Activated CD8-positive, alpha-beta memory T cell treated with anti-CD3 and anti-CD28 coated beads, Interleukin-2, amount 50 U/mL, for 48 hours (primary cell): ENCODE results near the gene CASZ1.

Source experiments
- DNase-seq: peaks from one replicate; pipeline ENCODE4 v3.0.0-alpha.2; 2020

The CASZ1 gene

DNA sequence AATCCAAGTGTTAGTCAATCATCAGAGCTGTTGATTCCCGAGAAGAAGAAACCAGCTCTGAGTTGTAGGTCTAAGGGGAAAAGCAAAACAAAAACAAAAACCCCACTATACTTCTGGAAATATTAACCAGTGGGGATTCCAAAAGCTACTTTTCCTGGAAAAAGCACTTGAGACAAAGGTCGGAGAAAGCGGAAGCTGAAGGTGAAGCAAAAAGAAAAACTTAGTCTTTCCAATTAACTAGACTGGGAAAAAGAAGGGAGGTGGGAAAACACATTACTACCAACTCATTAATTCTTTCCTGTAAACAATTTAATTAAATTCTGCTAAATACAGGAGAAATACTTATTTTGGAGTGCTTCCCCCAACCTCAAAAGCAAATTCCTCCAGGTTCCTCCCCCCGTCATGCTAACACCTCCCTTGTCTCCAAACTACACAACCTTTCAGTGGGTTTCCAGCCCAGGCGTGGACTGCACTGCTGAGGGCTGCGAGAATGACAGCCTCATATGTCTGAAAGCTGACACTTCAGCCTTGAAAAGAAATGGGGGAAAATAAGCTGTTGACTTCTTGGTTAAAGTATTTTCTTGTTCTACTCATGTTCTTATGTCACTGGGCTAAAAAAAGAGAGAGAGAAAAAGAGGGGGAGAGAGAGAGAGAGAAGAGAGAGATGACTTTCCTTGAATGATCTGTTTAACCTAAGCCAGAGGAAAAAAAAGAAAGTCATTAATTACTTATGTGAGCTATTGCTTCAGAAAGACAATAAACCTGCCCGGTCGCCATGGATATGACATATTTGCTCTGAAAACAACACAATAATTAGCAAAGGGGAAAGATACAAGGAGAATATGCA, 5.1 kb downstream of the CASZ1 start:
- DNase-seq: no peak

DNA sequence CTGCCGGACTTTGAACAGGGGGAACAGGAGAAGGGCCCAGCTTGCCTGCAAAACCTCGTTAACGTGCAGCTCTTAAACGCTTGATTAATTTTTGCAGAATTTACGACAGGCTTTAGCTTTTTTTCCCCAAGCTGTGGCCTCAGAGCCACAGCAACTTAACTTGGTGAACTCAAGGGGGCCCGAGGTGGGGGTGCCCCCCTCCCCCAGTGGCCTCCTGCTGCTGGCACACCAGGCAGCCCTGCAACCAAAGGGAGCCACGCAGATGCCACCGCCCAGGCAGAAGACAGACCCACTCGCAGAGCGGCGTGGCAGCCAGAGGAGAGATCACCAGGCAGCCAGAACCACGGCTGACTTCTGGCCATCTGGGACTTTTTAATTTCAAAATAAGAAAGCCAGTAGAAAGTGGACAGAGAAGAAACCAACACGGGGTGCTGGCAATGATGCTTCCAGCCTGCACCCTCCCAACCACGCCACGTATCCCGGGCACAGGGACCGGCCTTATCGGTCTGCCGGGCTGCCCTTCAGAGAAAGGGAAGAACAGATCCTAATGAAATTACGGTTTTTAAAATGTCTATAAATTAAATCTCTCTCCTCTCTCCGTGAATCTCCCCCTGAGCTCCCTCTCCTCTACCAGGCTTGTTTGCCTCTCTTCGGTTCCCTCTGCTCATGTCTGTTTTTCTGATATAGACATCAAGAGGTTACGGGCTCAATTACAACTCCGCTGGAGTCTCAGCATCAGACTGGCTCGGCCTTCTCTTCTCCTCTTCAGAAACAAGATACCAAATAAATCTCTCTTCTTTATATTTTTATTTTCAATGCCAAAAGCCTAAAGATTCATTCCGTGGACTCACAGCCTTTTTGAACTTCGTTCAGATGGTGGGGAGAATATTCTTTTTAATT, 6.4 kb downstream of the CASZ1 start:
- DNase-seq: no peak

DNA sequence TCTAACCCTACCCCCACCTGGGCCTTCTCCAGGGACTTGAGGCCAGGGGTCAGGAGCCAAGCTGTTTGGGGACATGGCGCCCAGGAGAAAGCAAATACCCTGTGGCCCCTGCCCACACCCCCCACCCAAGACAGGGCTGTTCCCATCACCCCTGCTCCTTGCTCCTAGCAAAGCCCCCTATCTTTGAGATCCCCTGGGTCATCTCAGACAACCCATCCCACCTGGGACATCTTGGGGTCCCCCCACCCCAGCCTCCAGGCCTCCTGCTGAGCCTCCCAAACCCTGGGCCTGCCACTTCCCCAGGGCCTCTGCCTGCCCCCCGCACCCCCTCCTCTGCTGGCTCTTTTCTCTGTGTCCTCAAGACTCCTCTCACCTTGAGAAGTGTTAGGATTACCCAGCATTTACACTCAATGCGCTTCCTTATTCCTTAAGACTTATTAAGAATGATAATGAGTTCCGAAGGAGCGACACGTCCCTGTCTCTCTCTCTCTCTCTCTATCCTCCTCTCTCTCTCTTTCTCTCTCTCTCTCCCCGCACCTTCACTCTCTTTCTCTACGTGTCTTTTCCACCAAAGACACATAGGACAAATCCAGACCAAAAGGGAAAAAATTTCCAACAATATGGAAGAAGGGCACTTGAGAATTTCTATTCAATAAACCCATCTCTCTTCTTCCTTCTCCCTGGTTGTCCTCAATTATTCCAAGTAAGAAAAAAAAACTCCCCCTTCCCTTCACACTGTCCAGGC, 7.2 kb downstream of the CASZ1 start:
- no peak for DNase-seq

DNA sequence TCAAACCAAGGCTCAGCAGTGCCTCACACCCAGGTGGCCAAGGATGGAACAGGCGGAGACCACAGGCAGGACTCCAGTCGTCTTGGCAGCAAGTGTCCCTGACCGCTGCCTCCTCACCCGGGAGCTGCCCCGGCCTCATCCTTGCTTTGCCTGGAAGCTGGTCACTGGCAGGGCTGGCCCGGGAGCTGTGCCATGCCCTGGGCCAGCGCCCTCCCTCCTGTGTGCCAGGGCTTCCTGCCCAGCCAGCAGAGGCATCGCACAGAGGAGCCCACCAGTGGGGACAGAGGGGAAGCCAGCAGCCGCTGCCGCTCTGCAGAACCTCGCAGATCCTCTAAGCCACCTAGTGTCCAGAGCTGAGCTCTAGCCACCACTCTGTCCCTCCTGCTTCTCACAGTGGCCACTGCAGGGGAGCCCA, 7.8 kb downstream of the CASZ1 start:
- DNase-seq: no peak

DNA sequence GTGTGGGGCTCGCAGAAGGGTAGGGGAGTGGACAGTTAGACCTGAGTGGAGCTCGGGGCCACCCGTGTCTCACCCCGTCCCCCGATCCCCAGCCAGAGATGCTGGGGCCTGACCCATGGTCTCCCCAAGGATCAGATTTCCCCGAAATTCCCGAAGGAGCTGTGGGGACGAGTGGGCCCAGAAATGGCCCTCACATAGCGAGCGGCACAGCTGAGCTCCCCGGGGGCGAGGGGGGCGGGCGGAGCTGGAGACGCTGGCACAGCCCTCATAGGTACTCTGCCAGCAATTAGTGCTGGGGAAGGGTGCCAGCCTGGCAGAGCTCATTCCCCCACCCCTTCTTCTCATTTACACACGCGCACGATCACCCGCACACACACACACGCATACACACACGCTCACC, 9.2 kb downstream of the CASZ1 start:
- DNase-seq: no peak

DNA sequence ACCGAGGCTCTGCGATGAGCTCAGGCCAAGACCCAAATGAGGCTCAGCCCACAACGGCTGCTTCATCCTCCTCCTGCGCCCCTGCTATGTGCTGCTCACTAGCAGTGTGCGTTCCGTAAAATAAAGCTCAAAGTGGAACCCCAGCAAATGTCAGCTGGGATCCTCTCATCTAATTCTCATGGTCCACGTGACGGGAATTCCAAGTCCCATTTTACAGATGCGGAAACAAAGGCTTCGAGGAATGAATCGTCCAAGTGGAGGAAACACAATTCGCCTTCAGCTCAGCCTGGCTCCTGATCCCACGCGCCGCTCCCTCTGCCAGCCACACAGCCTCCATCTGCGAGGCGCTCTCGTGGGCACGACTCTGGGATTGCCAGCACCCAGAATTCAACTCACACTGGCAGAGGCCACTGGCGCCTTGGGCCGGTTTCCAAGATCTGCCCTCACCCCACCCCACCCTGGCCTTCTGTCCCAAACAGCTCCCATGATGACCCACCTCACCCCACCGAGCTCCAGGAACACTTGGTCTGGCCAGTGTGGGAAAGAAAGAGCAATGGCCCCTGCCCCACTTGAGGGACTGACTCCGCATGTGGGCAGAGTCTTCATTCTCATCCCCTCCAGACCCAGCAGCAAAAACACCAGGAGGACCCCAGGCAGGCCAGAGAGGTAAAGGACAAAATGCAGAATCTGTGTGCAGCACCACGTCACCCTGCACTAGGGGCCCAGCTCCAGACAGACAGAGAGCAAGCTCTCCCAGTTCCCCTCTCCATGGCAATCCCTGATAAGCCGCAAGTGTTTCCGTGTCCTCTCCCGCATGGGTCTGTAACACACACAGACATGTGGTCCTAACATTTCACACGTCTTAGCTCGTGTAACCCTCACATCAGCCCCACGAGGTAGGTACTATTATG, 10.5 kb downstream of the CASZ1 start:
- no peak for DNase-seq

DNA sequence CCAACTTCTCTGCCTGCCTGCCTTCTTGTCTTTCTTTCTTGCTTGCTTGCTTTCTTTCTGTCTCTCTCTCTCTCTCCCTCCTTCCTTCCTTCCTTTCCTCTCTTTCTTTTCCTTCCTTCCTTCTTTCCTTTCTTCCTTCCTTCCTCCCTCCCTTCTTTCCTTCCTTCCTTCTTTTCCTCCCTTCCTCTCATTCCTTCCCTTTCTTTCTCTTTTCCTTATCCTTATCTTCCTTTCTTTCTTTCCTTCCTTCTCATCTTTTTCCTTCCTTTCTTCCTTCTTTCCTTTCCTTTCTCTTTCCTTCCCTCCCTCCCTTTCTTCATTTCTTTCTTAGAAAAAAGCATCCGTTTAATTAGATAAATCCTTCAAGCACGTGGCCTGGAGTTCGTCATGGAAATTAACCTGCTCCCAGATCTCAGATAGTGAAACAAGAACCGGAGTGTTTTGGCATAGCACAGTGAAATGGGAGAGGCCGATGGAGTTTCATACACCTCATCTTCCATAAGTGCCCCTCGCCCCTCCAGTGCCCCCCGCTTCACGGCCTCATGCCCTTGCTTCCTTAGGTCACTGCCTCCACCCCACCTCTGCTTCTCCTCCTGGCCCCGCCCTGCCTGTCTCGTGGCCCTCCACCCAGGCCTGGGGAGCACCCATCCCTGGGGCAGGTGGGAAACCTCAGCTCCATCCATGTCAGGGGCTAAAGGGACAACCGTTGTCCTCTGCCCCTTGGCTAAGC, 11.3 kb downstream of the CASZ1 start:
- no peak for DNase-seq

DNA sequence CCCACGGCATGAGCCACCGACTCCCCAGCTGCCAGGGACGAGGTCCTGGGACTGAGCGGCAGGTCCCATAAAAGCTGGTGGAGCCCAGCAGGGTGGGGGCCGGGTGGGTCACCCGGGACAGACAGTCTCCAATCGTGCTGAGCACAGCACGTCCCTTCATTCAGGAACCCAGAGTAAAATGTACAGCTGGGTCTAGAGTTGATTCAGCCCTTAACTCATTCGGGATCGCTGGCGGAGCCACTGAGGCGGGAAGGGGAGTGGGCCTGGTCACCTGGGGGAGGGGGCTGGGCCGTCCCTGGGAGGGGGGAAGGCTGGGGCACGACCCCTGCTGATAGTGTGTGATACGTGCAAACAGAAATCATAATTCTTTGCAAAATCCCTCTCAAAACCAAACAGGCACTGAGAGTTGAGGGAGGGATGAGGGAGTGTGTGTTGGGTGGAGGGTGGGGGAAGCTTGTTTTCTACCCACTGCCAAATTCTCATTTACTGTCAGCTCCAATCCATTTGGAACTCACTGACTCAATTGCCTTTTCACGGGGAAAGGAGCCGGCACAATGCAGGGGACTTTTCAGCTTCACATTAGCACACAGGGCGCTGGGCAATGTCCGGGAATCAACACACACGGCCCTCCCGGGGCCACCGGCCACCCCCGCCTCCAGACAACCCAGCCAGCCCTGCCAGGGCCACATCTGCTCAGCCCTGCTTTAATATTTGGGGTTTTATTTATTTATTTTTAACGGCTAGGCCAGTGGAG, 13.8 kb downstream of the CASZ1 start:
- DNase-seq: no peak

DNA sequence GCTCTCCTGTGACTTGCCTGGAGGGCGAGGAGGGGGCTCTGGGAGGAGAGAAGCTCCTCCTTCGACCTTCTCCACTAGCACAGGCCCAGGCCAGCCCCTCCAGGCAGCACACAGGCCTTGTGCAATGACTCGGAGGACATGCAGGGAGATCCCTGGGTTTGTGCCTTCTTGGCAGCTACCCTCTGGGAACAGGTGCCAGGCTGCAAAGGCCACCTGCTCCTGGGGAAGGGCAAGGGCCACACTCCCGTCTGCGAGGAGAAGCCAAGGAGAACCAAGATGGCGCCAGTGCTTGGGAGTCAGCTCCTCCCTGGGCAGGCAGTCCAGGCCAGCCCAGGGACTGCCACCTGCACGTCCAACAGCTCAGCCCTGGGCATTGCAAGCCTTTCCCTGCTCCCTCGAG, 15.3 kb downstream of the CASZ1 start:
- no peak for DNase-seq

DNA sequence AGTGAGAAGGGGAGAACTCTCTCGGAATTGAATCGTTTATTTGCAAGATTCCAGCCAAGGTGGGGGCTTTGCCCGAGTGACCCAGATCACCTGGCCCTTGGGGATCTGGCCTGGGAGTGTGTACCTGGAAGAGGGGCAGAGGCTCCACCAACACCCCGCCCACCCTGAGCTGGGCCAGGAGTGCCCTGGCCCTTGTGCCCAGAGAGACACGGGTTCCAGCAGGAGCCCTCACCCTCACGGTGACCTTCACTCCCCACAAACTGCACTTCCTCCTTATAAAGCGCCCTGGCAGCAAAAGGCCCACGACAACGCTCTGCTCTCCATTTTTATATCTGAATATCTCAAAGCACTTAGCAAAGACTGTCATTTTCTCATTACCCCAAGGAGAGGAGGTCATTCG, 16.6 kb downstream of the CASZ1 start:
- DNase-seq: no peak

DNA sequence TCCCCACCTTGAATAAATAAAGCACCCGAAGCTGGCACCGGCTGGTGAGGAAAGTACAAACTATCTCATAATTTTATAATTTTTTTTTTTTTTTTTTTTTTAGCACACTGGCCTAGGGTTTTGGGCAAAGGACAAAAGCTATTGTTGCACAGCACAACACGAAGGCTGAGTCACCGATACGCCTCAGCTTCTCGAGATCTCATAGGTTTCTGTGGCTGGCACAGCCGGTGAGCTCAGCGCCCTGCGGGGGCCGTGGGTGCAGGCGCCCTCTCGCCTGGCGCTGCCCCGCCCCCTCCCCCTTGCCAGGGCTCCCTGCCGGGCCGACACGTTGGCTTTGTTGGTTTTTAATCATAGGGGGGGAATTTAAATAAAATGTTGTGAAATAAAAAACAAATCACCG, 17.2 kb downstream of the CASZ1 start:
- no peak for DNase-seq

DNA sequence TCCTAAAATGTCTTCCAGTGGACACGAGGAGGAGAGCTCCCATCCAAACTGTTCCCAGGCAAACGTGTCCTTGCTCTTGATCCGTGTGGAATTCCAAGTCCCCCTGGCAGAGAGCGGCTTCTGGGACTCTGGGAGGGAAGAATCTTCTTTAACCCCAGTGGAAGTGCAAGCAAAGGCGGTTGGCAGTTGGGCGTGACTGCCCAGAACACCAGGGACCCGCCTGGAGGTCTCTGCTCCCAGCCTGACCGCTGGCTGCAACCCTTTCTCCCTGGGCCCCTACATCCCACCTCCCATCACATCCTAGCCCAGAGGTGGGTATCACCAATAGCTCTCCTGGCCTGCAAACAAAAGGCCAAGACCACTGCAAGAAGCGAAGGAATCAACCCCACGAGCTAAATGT, 17.8 kb downstream of the CASZ1 start:
- DNase-seq: no peak

DNA sequence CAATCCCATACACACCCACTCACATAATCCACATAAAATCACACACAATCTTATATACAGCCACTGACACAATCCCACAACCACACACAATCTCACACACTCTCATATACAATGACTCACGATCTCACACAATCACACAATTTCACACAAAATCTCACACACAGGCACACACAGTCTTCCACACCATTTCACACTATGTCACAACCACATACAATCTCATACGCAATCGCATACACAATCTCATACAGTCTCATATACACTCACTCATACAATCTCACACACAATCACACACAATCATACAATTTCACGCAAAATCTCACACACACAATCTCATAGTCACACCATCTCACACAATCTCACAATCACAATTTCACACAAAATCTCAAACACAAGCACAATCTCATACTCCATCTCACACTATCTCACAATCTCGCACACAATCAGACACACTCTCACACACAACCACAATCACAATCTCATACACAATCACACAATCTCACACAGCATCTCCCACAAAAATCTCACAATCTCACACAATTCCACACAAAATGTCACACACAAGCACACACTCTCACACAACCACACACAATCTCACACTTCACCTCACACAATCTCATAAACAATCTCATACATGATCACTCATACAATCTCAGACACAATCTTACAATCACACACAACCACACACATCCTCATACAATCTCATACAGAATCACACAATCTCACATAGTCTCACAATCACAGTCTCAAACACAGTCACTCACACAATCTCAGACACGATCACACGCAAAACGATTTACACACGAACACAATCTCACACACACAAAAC, 18.5 kb downstream of the CASZ1 start:
- DNase-seq: no peak

DNA sequence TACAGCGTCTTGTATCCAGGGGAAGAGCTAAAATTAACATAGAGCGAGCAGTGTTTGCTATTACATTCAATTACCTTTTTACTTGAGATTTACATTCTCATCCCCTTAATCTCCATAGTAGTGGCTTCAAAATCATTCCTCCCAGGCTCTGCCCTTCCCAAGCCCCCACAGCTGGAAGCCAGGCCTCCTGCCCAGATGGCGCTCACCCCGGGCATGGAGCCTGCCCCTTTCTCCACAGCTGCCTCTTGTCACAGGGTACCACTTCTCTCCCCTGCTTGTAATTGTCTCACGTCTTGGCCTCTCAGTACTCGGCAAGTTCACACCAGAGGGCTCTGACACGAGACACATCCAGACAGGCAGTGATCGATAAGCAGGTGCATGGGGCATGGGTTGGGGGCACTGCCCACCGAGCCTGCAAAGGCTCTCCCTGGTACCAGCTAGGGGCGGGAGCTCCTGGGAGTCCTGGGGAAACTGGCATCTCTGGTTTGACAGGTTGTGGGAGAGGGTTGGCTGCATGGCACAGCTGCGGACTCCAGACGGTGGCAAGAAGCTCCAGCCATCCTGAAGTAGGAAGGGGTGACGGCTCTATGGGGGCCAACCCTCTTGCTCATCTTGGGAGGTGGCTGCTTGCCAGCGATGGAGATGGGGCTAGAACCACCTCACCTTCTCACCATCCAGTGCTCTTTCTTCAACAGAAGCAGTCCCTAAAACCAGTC, 20.1 kb downstream of the CASZ1 start:
- DNase-seq: no peak

DNA sequence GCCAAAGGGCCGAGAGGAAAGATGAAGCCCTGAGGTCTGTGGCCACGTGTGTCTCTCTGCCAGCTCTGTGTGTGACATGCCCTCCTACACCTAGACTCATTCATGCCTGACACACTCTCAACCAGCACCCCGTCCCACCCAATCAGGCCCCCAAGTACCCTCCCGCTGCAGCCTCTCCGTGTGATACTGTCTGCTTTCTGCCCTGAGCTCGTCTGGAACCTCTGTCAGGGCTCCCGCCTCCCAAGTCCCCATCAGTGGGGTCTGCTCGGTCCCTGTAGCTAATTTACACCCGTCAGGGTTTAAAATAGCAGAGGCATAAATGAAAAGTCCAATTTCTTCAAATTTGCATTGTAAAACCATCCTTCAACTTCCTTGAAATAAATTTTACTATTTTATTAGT, 20.7 kb downstream of the CASZ1 start:
- DNase-seq: no peak

DNA sequence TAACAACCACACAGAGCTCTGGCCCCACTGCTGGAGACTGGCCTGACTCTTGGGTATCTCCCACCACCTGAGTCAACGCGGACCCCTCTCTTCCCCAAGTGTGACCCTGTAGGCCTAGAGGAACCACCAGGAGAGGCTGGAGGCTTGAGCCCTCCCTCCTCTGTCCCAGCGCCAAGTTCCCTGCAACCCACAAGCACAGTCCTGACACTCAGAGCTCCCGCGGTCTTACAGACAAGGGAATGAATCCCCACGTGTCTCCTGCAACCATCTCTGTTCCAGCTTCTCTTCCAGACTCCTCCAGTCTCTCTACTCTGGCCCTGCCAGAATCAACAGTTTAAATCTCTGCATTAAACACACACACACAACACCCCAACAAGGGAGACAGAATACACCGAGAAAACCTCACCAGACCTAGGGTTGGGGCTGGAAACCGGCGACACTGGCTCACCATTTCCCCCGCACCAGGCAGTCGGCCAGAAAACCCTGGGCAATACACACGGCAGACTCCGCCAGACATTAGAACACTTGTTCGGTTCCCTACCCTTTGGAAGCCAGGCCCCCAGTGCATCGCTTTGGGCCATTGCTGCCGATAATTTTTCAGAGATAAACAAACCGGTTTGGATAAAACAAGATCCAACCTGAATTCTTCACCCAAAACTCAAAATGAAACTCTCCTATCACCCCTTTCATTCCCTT, 21.7 kb downstream of the CASZ1 start:
- no peak for DNase-seq

DNA sequence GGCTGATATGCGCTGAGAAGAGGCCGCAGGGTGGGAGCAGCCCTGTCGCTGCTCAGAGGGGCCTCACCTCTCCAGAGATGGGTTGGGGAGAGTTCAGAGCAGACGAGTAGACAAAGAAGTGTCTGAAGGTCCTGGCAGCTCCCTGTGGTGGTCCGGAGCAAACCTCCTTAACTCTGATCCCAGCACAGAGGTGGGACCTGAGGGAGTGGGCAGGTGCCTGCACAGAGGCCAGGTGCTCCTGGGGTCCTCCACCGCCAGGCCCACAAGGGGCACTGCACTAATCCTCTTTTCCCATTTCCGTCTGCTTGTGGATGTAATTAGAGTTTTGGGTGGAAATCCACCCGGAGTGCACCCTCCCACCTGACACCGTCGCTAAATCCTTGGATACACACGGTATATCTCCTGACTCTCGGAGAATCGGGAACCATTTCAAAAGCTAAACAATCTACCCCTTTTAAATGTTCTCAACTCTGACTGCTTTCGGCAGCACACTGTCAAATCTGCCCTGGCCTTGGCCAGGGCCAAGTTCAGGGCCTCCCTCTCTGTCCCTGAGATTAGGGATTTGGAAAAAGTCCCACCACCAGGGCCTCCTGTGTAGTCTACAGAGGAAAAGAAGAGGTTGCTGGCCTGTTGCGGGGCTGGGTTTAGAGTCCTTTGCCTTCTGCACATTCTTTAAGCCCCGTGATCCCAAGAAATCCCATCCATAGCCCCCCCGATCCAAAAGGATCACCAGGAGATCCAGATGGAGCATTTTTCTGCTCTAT, 22.4 kb downstream of the CASZ1 start:
- DNase-seq: no peak

DNA sequence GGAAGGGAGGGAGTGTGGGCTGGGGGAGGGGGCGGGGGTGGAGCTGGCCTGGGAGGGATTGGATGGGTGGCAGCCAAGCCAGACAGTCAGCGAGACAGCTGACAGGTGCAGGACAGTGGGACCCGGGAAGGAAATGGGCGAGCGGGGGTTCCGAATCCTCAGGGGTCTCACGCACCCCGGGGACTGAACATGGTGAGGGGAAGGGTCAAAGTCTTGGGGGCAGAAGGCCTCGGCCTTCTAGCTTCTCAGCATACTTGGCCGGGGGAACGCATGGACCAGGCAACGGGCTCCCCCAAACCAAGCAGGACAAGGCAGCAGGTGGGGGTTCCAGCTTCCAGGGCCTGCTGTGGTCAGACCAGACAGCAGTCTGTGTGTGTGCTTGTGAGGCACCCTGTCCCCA, 23.1 kb downstream of the CASZ1 start:
- DNase-seq: no peak
